LNCAP (cell line): Measurements from ENCODE around the gene TMEM127.
A peak's percentile ranks its signal among the peaks of the same experiment; 100 is the strongest.

ENCODE experiments used
- TF ChIP-seq, protein P1 (sequence below): fragments of 450-650 bp; IDR thresholded peaks from 2 replicates; pipeline ENCODE4 v1.5.1; 2017; ENCODE audit warnings: mild to moderate bottlenecking

The TMEM127 gene

DNA sequence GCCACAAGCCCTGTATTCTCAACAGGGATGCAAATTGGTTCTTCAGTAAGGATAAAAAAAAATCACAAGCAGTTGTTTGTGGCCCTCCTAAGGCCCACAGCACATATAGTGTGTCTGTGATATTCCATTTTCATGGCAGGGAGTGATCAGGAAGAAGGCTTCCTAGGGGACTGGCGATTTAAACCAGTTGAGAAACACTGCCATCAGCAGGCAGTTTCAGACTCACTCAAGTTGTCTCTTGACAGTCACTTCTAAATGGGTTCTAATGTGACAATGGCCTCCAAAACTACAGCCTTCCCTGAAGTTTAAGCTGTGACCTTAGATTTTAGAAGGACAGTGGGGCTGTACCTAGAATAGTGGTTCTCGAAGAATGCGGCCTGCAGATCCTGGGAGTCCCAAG lies 6.2 kb upstream of the TMEM127 start:
- TF ChIP-seq, protein P1, sequence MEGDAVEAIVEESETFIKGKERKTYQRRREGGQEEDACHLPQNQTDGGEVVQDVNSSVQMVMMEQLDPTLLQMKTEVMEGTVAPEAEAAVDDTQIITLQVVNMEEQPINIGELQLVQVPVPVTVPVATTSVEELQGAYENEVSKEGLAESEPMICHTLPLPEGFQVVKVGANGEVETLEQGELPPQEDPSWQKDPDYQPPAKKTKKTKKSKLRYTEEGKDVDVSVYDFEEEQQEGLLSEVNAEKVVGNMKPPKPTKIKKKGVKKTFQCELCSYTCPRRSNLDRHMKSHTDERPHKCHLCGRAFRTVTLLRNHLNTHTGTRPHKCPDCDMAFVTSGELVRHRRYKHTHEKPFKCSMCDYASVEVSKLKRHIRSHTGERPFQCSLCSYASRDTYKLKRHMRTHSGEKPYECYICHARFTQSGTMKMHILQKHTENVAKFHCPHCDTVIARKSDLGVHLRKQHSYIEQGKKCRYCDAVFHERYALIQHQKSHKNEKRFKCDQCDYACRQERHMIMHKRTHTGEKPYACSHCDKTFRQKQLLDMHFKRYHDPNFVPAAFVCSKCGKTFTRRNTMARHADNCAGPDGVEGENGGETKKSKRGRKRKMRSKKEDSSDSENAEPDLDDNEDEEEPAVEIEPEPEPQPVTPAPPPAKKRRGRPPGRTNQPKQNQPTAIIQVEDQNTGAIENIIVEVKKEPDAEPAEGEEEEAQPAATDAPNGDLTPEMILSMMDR = no peak

- TF ChIP-seq, protein P1 = peak; percentile 44; the same call in 1 of the 2 replicates
Observed at GRCh38 chr2:96267159-96267971, 1.6 kb upstream of the TMEM127 start.

GRCh38 chr2:96265349-96265839 lies 403 bp downstream of the TMEM127 start:
- TF ChIP-seq, protein P1 = no peak

DNA sequence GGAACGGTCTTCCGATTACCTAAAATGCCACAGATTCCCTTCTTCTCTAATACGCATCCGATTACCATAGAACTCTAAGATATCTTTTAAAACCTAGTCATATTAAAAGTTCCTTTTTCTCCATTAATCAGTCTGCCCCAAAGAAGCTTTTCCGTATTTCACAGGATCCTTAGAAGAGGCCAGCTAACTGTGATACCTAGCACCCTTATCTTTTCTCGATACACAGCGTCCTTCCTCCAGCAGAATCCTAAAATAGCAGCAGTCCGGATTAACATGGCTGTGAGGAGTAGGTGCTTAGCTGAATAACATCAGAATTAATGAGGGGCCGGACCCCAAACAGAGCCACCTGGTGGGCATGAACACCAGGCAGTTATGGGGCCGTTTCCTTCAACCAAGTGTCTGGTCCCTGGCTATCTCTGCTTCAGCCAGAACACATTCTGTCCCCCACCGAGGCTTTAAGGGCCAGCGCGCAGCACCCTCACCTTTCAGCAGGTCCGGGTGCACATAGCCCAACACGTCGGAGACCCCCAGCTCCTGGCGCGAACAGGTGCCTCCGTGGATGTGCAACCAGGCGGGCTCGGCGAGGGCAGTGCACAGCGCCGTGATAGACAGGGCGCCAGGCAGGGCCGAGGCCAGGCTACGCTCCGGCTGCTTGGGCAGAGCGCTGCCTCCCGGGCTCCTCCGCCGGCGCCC lies 995 bp downstream of the TMEM127 start:
- TF ChIP-seq, protein P1 = peak; percentile 18; the same call in 1 of the 2 replicates

DNA sequence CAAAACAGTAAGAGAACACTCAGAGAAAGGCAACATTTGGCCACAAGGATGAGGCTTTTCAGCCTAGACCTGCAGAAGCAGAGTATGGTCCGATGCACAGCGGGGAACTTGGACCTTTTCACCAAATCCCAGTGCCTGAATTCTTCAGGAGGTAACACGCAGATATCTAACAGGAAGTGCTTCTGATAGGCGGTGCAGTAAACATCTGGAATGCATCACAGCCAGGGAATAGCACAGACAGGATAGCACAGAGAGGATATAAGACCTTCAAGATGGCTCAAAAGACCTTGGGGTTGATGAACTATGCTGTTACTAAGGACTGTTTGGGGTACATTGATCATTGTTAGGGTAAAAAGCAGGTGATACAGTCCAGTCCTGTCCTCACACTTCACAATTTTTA lies 1.7 kb downstream of the TMEM127 start:
- TF ChIP-seq, protein P1 = no peak

DNA sequence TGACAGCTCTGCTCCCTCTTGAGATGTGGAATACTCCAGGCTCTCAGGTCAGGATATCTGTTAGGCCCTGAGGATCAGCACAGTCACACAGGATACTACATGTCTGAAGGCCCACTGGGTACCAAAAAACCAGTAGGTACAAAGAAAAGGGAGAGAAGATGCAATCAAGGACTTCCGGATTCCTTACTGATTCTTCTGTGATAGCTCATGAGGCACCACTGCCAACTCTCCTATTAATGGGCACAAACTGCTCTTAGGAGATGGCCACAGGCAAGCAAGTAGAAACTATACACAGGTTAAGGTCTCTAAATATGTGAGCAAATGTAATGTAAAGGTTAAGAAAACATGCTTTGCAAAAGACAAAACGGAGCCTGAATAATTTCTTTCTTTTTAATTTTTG lies 3.5 kb downstream of the TMEM127 start:
- TF ChIP-seq, protein P1 = no peak

- TF ChIP-seq, protein P1 = no peak
Observed at GRCh38 chr2:96261328-96262003, 4.3 kb downstream of the TMEM127 start.
